Epithelial cell of proximal tubule (primary cell): Measurements from ENCODE around the gene ABCA6. TPM values are rescaled to one million over a fixed set of nuclear protein-coding genes. Genes with fewer than 3 reads are reported as not detected.
A peak's percentile ranks its signal among the peaks of the same experiment; 100 is the strongest.

Source experiments
- DNase-seq: peaks from one replicate; pipeline ENCODE4 v3.0.0-alpha.2; 2011; ENCODE audit warnings: low read depth
- H3K4me3 ChIP-seq: 2 replicates; pipeline ENCODE4 v1.5.1; 2011; ENCODE audit warnings: low read depth, mild to moderate bottlenecking, low read length
- total RNA-seq: library from RNA; depleted of rRNA; stranded (reverse); fragments of >200 nt; gene quantifications from 2 replicates; pipeline ENCODE4 v1.2.3, GENCODE V29; 2015
- TF ChIP-seq, protein P1 (sequence below): conservative IDR thresholded peaks from 2 replicates; pipeline ENCODE4 v1.5.1; 2012; ENCODE audit warnings: low read depth, mild to moderate bottlenecking, low read length

ABCA6 gene
- total RNA-seq, 1 donor from 2014 or later: 0.06 TPM

DNA sequence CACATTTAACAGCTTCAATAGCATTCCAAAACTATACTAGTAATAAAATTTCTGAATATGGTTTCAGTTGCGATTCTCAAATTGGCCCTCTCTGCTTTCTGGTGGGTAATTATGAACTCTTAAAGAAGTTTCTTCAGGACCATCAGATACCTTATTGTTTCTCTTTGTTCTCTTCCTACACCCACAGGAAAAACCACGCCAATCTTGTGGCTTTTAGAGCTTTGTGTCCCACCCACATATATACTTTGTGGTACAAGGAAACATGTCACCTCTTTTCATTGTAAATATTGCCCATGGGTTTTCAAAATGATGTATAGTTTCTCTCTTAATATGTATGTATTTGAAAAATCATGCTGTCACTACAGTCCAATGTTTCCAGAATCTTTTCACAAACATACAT lies 93.1 kb downstream of the ABCA6 start:
- TF ChIP-seq, protein P1, sequence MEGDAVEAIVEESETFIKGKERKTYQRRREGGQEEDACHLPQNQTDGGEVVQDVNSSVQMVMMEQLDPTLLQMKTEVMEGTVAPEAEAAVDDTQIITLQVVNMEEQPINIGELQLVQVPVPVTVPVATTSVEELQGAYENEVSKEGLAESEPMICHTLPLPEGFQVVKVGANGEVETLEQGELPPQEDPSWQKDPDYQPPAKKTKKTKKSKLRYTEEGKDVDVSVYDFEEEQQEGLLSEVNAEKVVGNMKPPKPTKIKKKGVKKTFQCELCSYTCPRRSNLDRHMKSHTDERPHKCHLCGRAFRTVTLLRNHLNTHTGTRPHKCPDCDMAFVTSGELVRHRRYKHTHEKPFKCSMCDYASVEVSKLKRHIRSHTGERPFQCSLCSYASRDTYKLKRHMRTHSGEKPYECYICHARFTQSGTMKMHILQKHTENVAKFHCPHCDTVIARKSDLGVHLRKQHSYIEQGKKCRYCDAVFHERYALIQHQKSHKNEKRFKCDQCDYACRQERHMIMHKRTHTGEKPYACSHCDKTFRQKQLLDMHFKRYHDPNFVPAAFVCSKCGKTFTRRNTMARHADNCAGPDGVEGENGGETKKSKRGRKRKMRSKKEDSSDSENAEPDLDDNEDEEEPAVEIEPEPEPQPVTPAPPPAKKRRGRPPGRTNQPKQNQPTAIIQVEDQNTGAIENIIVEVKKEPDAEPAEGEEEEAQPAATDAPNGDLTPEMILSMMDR: no peak
- H3K4me3 ChIP-seq: no peak overlapping the region
- DNase-seq: no peak

DNA sequence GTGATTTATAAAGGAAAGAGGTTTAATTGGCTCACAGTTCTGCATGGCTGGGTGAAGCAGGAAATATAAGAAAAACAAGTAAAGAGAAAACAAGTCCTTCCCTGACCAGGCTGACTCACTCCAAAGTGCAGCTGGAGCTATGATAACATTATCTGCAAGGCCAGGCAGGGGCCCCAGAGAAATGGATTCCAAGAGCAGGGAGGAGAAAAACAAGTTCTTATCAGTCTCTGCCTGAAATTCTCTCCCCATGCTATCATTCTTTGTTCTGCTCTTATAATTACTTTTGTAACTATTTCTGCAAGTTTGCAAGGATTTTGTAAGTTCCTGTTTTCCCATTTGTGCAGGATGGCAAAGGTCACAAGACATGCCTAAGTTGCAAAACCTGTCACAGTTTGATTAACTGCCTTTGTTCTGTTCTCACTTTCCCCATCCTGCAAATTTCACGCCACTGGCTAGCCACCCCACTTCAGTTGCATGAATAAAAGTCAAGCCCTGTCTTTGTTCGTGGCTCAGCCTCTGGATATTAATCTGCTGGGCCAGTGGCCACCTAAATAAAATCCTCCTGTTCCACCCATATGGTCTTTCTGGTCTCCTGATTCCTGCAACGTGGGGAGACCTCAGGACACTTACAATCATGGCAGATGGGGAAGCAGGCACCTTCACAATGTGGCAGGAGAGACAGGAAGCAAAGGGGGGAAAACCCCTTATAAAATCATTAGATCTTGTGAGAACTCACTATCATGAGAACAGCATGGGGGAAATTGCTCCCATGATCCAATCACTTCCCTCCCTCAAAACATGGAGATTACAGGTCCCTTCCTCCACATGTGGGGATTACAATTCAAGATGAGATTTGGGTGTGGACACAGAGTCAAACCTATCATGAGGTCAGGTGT lies 94.1 kb downstream of the ABCA6 start:
- no peak overlapping the region for H3K4me3 ChIP-seq
- TF ChIP-seq, protein P1: no peak
- DNase-seq: peak; percentile 59

DNA sequence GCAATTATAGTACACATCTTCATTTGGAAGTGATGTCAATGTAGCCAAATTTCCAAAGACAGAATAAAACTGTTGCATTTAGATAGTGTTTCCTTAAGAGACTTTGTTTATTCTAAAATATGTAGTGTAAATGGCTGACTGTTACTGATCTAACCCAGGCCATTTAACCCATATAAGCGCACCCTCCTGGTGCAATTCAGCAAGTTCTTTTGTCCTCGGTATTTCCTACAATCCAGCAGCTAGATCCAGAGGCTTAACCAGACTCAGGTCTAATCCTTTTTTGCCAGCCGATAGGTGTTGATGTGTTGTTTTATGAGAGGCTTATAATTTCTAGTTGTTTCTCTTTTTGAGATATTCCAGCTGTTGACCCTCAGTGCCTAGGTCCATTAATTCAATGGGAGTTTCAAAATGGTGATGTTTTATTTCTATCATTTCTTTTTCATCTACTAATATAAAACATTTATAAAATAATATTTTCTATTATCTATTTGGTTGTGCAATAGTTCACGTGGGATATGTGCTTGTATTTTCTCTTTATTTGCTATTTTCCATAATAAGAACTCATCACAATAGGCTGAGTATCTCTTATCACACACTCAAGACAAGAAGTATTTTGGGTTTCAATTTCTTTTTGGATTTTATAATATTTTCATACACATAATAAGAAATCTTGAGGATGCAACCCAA lies 95.4 kb downstream of the ABCA6 start:
- no peak for DNase-seq
- TF ChIP-seq, protein P1: no peak
- H3K4me3 ChIP-seq: no peak overlapping the region

DNA sequence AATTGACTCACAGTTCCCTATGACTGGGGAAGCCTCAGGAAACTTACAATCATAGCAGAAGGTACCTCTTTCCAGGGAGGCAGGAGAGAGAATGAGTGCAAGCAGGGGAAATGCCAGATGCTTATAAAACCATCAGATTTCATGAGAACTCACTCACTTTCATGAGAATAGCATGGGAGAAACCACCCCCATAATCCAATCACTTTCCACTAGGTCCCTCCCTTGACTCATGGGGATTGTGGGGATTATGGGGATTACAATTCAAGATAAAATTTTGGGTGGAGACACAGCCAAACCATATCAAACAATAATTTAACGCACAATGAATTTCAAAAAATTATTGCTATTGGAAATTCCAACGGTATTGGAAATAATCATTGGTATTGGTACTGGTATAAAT lies 96.0 kb downstream of the ABCA6 start:
- no peak for DNase-seq
- H3K4me3 ChIP-seq: no peak overlapping the region
- TF ChIP-seq, protein P1: no peak

DNA sequence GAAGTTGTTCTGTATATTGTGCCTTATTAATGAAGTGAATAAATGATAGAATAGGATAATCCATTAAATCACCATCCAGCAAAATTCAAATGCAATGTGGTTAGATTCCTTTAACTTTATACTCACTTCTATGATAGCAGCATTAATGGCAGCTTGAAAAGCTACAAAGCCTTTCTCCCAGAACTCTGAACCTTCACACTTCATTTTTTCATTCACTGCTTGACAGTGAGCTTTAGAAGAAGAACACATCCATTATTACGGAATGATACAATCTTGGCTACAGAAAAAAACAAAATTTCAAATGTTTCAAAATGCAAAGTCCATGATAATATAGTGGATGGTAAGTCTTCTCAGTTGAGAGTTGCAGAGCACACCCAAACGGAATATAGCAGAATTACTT lies 97.3 kb downstream of the ABCA6 start:
- H3K4me3 ChIP-seq: no peak overlapping the region
- TF ChIP-seq, protein P1: no peak

DNA sequence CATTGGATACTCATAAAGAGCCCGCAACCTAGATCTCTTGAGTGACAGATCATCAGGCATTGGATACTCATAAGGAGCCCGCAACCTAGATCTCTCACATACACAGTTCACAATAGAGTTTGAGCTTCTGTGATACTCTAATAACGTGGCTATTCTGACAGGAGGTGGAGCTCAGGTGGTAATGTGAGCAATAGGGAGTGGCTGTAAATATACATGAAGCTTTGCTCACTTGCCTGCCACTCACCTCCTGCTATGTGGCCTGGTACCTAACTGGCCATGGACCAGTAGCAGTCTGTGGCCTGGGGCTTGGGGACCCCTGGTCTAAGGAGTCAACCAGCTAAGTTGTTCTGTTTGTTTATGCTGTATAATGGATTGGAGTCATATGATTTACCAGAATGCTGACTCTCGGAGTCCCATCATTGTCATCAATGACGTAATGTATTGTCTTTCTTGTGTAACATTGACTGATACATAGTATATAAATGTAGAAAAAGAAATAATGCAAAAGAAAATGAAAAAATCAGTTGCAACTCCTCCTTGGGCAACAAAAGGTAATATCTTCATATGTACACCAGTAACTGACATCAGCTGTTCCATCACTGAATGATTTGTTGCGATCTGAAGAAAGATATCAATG lies 98.5 kb downstream of the ABCA6 start:
- no peak for DNase-seq
- TF ChIP-seq, protein P1: no peak
- H3K4me3 ChIP-seq: no peak overlapping the region

More for the DNA sequence above, 97.3 kb downstream of the ABCA6 start:
- no peak for DNase-seq
